HCT116 (cell line): ENCODE data around the gene STARD7. TPM values are rescaled to one million over a fixed set of nuclear protein-coding genes. Genes with fewer than 3 reads are reported as not detected.

Experiments
- ATAC-seq: fragments of 200-7000 bp; cut with Tn5 transposase; 2 replicates; pipeline ENCODE4 v1.9.1; 2020; ENCODE audit warnings: mild to moderate bottlenecking, moderate library complexity
- BruUV-seq: library from RNA; stranded (reverse); fragments of 400-500 nt; replicated peaks from 2 replicates; lab custom pipeline; 2021; lab: Mats Ljungman, UMichigan
- CTCF ChIA-PET: fragments of 300-600 bp; sonication (Branson Sonifier 250); formaldehyde crosslinking; loops from one replicate; lab custom pipeline; 2021; ENCODE audit warnings: antibody characterized with exemption; lab: Charles Lee
- POLR2A ChIA-PET: fragments of 300-600, 350-600 bp; sonication (Branson Sonifier 250); formaldehyde crosslinking; loops from one replicate; lab custom pipeline; 2021; ENCODE audit warnings: antibody characterized with exemption; lab: Charles Lee
- RAD21 ChIA-PET, 2 experiments: fragments of 300-600 bp; sonication (Branson Sonifier 250); formaldehyde crosslinking; loops; one replicate each; lab custom pipeline; 2023; ENCODE audit warnings: low total read pairs in 2 of 2; ENCODE audit not compliant: uncharacterized antibody in 2 of 2, unreplicated experiment in 2 of 2, low non-redundant PET in 1 of 2; lab: Charles Lee
- DNase-seq: peaks from one replicate; pipeline ENCODE4 v3.0.0-alpha.2; 2010; ENCODE audit warnings: low read depth, low spot score
- H2AFZ ChIP-seq: fragments of 200-600 bp; shearing (Covaris generic), sonication (generic); 2 replicates; pipeline ENCODE4 v1.6.1; 2017; ENCODE audit warnings: low read depth, mixed run types, mixed read lengths, antibody characterized with exemption, low read length; ENCODE audit not compliant: poor library complexity, severe bottlenecking
- H3K27ac ChIP-seq: 2 replicates; pipeline ENCODE4 v1.5.1; 2012; ENCODE audit warnings: low read depth, low read length
- H3K27me3 ChIP-seq: fragments of 200-600 bp; sonication (generic); 2 replicates; pipeline ENCODE4 v1.6.1; 2016; ENCODE audit warnings: mixed run types, low read length, mixed read lengths; ENCODE audit not compliant: insufficient read depth
- H3K36me3 ChIP-seq, 2 experiments: fragments of 200-500 bp in 1 of 2; fragments of 200-600 bp in 1 of 2; sonication (Bioruptor generic) in 1 of 2; sonication (generic) in 1 of 2; 2 replicates each; pipeline versions ENCODE4 v1.5.1 to v1.6.1; 2014 to 2016; ENCODE audit warnings: low read length in 2 of 2, inconsistent platforms in 1 of 2, mixed read lengths in 1 of 2, mixed run types in 1 of 2; ENCODE audit not compliant: insufficient read depth in 2 of 2, control insufficient read depth in 1 of 2
- H3K4me1 ChIP-seq, 2 experiments: fragments of 200-600 bp in 1 of 2; sonication (generic) in 1 of 2; 2 replicates each; pipeline versions ENCODE4 v1.5.1 to v1.6.1; 2012 to 2017; ENCODE audit warnings: low read length in 2 of 2, inconsistent platforms in 1 of 2, mild to moderate bottlenecking in 1 of 2, mixed read lengths in 1 of 2, mixed run types in 1 of 2, moderate library complexity in 1 of 2; ENCODE audit not compliant: insufficient read depth in 2 of 2, control insufficient read depth in 1 of 2
- H3K4me2 ChIP-seq: fragments of 200-600 bp; sonication (generic); 2 replicates; pipeline ENCODE4 v1.6.1; 2017; ENCODE audit warnings: mixed run types, low read length, mixed read lengths
- H3K4me3 ChIP-seq, 2 experiments: fragments of 200-600 bp in 1 of 2; sonication (generic) in 1 of 2; replicated peaks in 1 of 2; 2 replicates each; pipeline ENCODE4 v1.5.1; 2011 to 2016; ENCODE audit warnings: low read length in 2 of 2, control low read depth in 1 of 2, low read depth in 1 of 2, mild to moderate bottlenecking in 1 of 2, mixed read lengths in 1 of 2, mixed run types in 1 of 2
- H3K79me2 ChIP-seq: fragments of 200-600 bp; sonication (generic); 2 replicates; pipeline ENCODE4 v1.6.1; 2017; ENCODE audit warnings: mild to moderate bottlenecking, mixed run types, low read length, moderate library complexity, mixed read lengths; ENCODE audit not compliant: insufficient read depth
- H3K9ac ChIP-seq: fragments of 200-600 bp; sonication (generic); 2 replicates; pipeline ENCODE4 v1.6.1; 2016; ENCODE audit warnings: low read length, mixed read lengths
- H3K9me2 ChIP-seq: fragments of 200-600 bp; sonication (generic), shearing (Covaris generic); 2 replicates; pipeline ENCODE4 v1.6.1; 2017; ENCODE audit warnings: mixed run types, mild to moderate bottlenecking, moderate library complexity; ENCODE audit not compliant: insufficient read depth
- H3K9me3 ChIP-seq, 2 experiments: fragments of 200-500 bp in 1 of 2; fragments of 200-600 bp in 1 of 2; sonication (Bioruptor generic) in 1 of 2; sonication (generic) in 1 of 2; 2 replicates each; pipeline ENCODE4 v1.6.1; 2014 to 2017; ENCODE audit warnings: low read length in 2 of 2, mixed read lengths in 2 of 2, inconsistent platforms in 1 of 2, low read depth in 1 of 2, mild to moderate bottlenecking in 1 of 2, mixed run types in 1 of 2, moderate library complexity in 1 of 2; ENCODE audit not compliant: control insufficient read depth in 1 of 2, insufficient read depth in 1 of 2
- H4K20me1 ChIP-seq: fragments of 200-600 bp; sonication (generic), shearing (Covaris generic); 2 replicates; pipeline ENCODE4 v1.6.1; 2017; ENCODE audit warnings: mixed run types, mild to moderate bottlenecking, moderate library complexity; ENCODE audit not compliant: insufficient read depth
- CEBPB ChIP-seq: IDR thresholded peaks from 2 replicates; pipeline ENCODE4 v1.6.1; 2012; ENCODE audit warnings: low read depth
- EGR1 ChIP-seq: IDR thresholded peaks from 2 replicates; pipeline ENCODE4 v1.6.1; 2012; ENCODE audit warnings: low read depth
- EZH2 ChIP-seq: fragments of 200-600 bp; sonication (generic); IDR thresholded peaks from 2 replicates; pipeline ENCODE4 v1.6.1; 2017; ENCODE audit warnings: antibody characterized with exemption, mixed run types
- EZH2phosphoT487 ChIP-seq: fragments of 200-600 bp; IDR thresholded peaks from 2 replicates; pipeline ENCODE4 v1.6.1; 2018; ENCODE audit warnings: antibody characterized with exemption, borderline replicate concordance
- FOSL1 ChIP-seq: IDR thresholded peaks from 2 replicates; pipeline ENCODE4 v1.6.1; 2012; ENCODE audit warnings: low read depth
- JUND ChIP-seq: IDR thresholded peaks from 2 replicates; pipeline ENCODE4 v1.6.1; 2012
- POLR2A ChIP-seq: IDR thresholded peaks from 2 replicates; pipeline ENCODE4 v1.7.0; 2011; ENCODE audit warnings: borderline replicate concordance; ENCODE audit not compliant: insufficient read depth, insufficient read length; ENCODE audit errors: extremely low read depth
- POLR2AphosphoS5 ChIP-seq: IDR thresholded peaks from 2 replicates; pipeline ENCODE4 v1.6.1; 2011; ENCODE audit warnings: mild to moderate bottlenecking, low read depth, low read length, moderate library complexity
- SIN3A ChIP-seq: IDR thresholded peaks from 2 replicates; pipeline ENCODE4 v1.6.1; 2012; ENCODE audit warnings: low read depth
- ZFX ChIP-seq: fragments of 450-650 bp; IDR thresholded peaks from 2 replicates; pipeline ENCODE4 v1.6.1; 2017
- intact Hi-C: fragments of 100-400 bp; cut with micrococcal nuclease; formaldehyde crosslinking; loops from 2 replicates; pipeline ENCODE4 v1.10.0; 2022
- total RNA-seq: library from RNA; stranded (reverse); gene quantifications from one replicate; pipeline ENCODE4 v1.2.1, GENCODE V29; 2021; ENCODE audit not compliant: unreplicated experiment
- TF ChIP-seq, protein P1 (sequence below): IDR thresholded peaks from 2 replicates; pipeline ENCODE4 v1.6.1; 2012; ENCODE audit warnings: low read depth

Gene STARD7
- total RNA-seq, 1 experiment from 2014 or later, result 160 TPM

DNA sequence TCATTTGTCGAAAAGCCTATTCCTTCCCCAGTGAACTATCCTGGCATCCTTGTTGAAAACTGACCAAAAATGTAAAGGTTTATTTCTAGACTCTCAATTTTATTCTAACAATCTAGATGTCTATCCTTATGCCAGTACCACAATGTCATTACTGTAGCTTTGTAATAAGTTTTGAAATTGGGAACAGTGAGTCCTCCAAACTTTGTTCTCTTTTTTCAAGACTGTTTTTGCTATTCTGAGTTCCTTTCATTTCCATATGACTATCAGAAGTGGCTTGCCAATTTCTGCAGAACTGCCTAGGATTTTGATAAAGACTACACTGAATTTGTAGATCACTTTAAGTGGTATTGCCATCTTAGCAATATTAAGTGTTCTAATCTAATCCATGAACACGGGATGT lies 9.7 kb downstream of the STARD7 start:
- peaks cover 97% of the 10 kb centered on the region for H3K79me2 ChIP-seq
- CTCF ChIA-PET, result interaction anchor here (2.0 kb wide), 1 partner anchor 24 kb away, joined by 8 read pairs; no protein-coding TSS in a partner anchor
- no peak overlapping the region for H2AFZ ChIP-seq
- H3K4me2 ChIP-seq, result no peak overlapping the region
- H3K9me3 ChIP-seq, result no peaks in the 10 kb centered on the region
- H3K4me1 ChIP-seq, result peaks cover 0 to 5% of the 10 kb centered on the region in 2 experiments; a peak in 1 of 4 replicates
- no peak overlapping the region for H3K4me3 ChIP-seq
- H3K36me3 ChIP-seq, result peaks cover 12 to 24% of the 10 kb centered on the region in 2 experiments
- H4K20me1 ChIP-seq, result peaks cover 44% of the 10 kb centered on the region; the same call in 1 of the 2 replicates
- H3K9me2 ChIP-seq, result no peaks in the 10 kb centered on the region
- no peak overlapping the region for H3K27ac ChIP-seq
- RAD21 ChIA-PET, result interaction anchor here in 1 of 2 experiments (0.6 kb wide), 1 partner anchor 95 kb away, joined by 3 read pairs; no protein-coding TSS in a partner anchor
- no peak overlapping the region for H3K9ac ChIP-seq
- H3K27me3 ChIP-seq, result no peaks in the 10 kb centered on the region
- BruUV-seq, result no TSS peak
- intact Hi-C loops, result no loop called here
- DNase-seq, result no peak
- POLR2A ChIA-PET, result interaction anchor here (1.1 kb wide), 1 partner anchor 10 kb away, joined by 3 read pairs; the partner anchor contains the start of gene STARD7
- TF ChIP-seq FOSL1 (no peak), POLR2A (no peak), SIN3A (no peak), JUND (no peak), CEBPB (no peak), EZH2 (no peak), EZH2phosphoT487 (no peak), EGR1 (no peak), ZFX (no peak), POLR2AphosphoS5 (no peak)
- TF ChIP-seq, protein P1, sequence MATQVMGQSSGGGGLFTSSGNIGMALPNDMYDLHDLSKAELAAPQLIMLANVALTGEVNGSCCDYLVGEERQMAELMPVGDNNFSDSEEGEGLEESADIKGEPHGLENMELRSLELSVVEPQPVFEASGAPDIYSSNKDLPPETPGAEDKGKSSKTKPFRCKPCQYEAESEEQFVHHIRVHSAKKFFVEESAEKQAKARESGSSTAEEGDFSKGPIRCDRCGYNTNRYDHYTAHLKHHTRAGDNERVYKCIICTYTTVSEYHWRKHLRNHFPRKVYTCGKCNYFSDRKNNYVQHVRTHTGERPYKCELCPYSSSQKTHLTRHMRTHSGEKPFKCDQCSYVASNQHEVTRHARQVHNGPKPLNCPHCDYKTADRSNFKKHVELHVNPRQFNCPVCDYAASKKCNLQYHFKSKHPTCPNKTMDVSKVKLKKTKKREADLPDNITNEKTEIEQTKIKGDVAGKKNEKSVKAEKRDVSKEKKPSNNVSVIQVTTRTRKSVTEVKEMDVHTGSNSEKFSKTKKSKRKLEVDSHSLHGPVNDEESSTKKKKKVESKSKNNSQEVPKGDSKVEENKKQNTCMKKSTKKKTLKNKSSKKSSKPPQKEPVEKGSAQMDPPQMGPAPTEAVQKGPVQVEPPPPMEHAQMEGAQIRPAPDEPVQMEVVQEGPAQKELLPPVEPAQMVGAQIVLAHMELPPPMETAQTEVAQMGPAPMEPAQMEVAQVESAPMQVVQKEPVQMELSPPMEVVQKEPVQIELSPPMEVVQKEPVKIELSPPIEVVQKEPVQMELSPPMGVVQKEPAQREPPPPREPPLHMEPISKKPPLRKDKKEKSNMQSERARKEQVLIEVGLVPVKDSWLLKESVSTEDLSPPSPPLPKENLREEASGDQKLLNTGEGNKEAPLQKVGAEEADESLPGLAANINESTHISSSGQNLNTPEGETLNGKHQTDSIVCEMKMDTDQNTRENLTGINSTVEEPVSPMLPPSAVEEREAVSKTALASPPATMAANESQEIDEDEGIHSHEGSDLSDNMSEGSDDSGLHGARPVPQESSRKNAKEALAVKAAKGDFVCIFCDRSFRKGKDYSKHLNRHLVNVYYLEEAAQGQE, result no peak
- no peak for ATAC-seq
